Measurements from ENCODE around the gene MTCP1. TPM values are rescaled to one million over a fixed set of nuclear protein-coding genes. Genes with fewer than 3 reads are reported as not detected.

MTCP1 gene
- total RNA-seq, 4 donors from 2014 or later: 1.0 to 1.6 (median 1.3) TPM

- DNase-seq (ENCODE audit: low spot score in 2 of 2): no peak
- peak overlapping the region; percentile 40 for H3K4me3 ChIP-seq (ENCODE audit: low read depth, poor library complexity, severe bottlenecking)
- TF ChIP-seq POLR2A (IDR thresholded peaks at IDR 0.05): no peak
- no peak for TF ChIP-seq CTCF (IDR thresholded peaks at IDR 0.05)
- 0 to 43% methylated on average over 16 of the region's 16 CpGs for WGBS, 2 donors
- intact Hi-C loops (cut with DNase I; ENCODE audit: low total_unique reads): no loop called here
Measured at GRCh38 chrX:155070663-155070974, 317 bp downstream of the MTCP1 start.

- intact Hi-C loops (cut with DNase I; ENCODE audit: low total_unique reads): no loop called here
- DNase-seq (ENCODE audit: low spot score in 2 of 2): no peak
Measured at GRCh38 chrX:155070038-155070437, 898 bp downstream of the MTCP1 start.

GRCh38 chrX:155069414-155069813 is 1.5 kb downstream of the MTCP1 start:
- no peak overlapping the region for H3K4me3 ChIP-seq (ENCODE audit: low read depth, poor library complexity, severe bottlenecking)
- no peak for TF ChIP-seq POLR2A (IDR thresholded peaks at IDR 0.05)
- TF ChIP-seq CTCF (IDR thresholded peaks at IDR 0.05): no peak
- WGBS, 2 donors: 79 to 93% methylated on average over 1 of the region's 1 CpG
- intact Hi-C loops (cut with DNase I; ENCODE audit: low total_unique reads): no loop called here
- DNase-seq (ENCODE audit: low spot score in 2 of 2): no peak

More at GRCh38 chrX:155070038-155070437, 898 bp downstream of the MTCP1 start:
- H3K4me3 ChIP-seq (ENCODE audit: low read depth, poor library complexity, severe bottlenecking): peak overlapping the region; percentile 40
- WGBS, 2 donors: 5 to 43% methylated on average over 12 of the region's 12 CpGs
- TF ChIP-seq CTCF (IDR thresholded peaks at IDR 0.05) (no peak), POLR2A (IDR thresholded peaks at IDR 0.05) (no peak)

- TF ChIP-seq POLR2A (IDR thresholded peaks at IDR 0.05) (no peak), CTCF (IDR thresholded peaks at IDR 0.05) (no peak)
- H3K4me3 ChIP-seq (ENCODE audit: low read depth, poor library complexity, severe bottlenecking): no peak overlapping the region
- WGBS, 2 donors: 63 to 64% methylated on average over 1 of the region's 1 CpG
- DNase-seq (ENCODE audit: low spot score in 2 of 2): no peak
- intact Hi-C loops (cut with DNase I; ENCODE audit: low total_unique reads): no loop called here
Measured at GRCh38 chrX:155068165-155068564, 2.8 kb downstream of the MTCP1 start.

GRCh38 chrX:155065035-155065734 is 5.8 kb downstream of the MTCP1 start:
- DNase-seq (ENCODE audit: low spot score in 2 of 2): no peak
- H3K4me3 ChIP-seq (ENCODE audit: low read depth, poor library complexity, severe bottlenecking): no peak overlapping the region
- TF ChIP-seq CTCF (IDR thresholded peaks at IDR 0.05): no peak
- TF ChIP-seq POLR2A (IDR thresholded peaks at IDR 0.05): no peak
- WGBS, 2 donors: 63 to 77% methylated on average over 8 of the region's 8 CpGs
- intact Hi-C loops (cut with DNase I; ENCODE audit: low total_unique reads): no loop called here

GRCh38 chrX:155061760-155062159 is 9.2 kb downstream of the MTCP1 start:
- H3K4me3 ChIP-seq (ENCODE audit: low read depth, poor library complexity, severe bottlenecking): no peak overlapping the region
- intact Hi-C loops (cut with DNase I; ENCODE audit: low total_unique reads): no loop called here
- 65 to 76% methylated on average over 4 of the region's 4 CpGs for WGBS, 2 donors
- TF ChIP-seq CTCF (IDR thresholded peaks at IDR 0.05): no peak
- no peak for TF ChIP-seq POLR2A (IDR thresholded peaks at IDR 0.05)
- no peak for DNase-seq (ENCODE audit: low spot score in 2 of 2)
